Peyer's patch (tissue), 4 donors: ENCODE results near the gene WDR5.

Experiments used
- CTCF ChIP-seq, 6 experiments: fragments of 450-650 bp in 4 of 6; fragments of 200-600 bp in 2 of 6; sonication (generic) in 1 of 6; IDR thresholded peaks; one replicate each; pipeline ENCODE4 v1.5.1; 2017 to 2019; ENCODE audit warnings: antibody characterized with exemption in 6 of 6, mild to moderate bottlenecking in 3 of 6, moderate library complexity in 1 of 6
- POLR2A ChIP-seq, 2 donors: fragments of 450-650 bp; IDR thresholded peaks; one replicate each; pipeline ENCODE4 v1.5.1; 2017; ENCODE audit warnings: antibody characterized with exemption in 2 of 2, mild to moderate bottlenecking in 2 of 2, moderate library complexity in 2 of 2

GRCh38 chr9:134150557-134151214, 14.8 kb downstream of the WDR5 start:
- no peak for TF ChIP-seq CTCF (IDR thresholded peaks at IDR 0.05)
- TF ChIP-seq POLR2A (IDR thresholded peaks at IDR 0.05), result no peak
